ENCODE data around the gene DLG2. TPM values are rescaled to one million over a fixed set of nuclear protein-coding genes. Genes with fewer than 3 reads are reported as not detected.

The DLG2 gene
- total RNA-seq, 1 donor from 2014 or later = 6.7 TPM

DNA sequence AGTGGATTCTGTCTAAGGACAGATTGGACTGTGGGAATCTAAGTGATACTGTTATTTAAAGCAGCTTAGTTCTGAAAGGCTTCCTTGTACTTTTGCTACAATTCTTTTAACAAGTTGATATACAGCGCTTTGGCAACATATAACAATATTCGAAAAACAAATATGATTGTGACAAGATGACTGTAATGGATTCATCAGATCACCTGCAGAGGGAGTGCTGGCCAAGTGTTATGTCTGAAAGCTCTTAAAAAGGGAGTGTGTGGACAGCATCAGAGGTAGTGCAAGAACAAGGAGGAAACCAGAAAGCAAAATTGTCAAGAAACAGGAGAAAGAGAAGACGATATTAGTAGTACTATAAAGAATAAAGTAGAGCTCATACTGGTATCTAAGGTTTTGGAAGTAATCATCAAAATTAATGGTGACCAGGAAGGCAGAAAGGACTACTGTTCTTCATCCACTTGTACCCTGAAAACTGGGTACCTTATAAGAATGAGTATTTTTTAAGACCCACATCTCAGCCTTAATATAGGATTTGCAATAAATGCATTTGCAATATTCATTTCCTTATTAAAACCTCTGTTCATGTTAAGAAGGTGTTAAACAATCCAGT, 1229.0 kb downstream of the DLG2 start:
- H3K9me3 Mint-ChIP-seq = no peaks in the 10 kb centered on the region
- no peaks in the 10 kb centered on the region for H3K36me3 Mint-ChIP-seq
- H3K4me3 Mint-ChIP-seq = no peak overlapping the region
- no peak overlapping the region for H3K27ac Mint-ChIP-seq
- no peak for DNase-seq (ENCODE audit: low spot score in 2 of 2, unreplicated experiment in 2 of 2)
- no peaks in the 10 kb centered on the region for H3K27me3 Mint-ChIP-seq (ENCODE audit: low read depth)
- no peaks in the 10 kb centered on the region for H3K4me1 Mint-ChIP-seq
- TF ChIP-seq, protein P1, sequence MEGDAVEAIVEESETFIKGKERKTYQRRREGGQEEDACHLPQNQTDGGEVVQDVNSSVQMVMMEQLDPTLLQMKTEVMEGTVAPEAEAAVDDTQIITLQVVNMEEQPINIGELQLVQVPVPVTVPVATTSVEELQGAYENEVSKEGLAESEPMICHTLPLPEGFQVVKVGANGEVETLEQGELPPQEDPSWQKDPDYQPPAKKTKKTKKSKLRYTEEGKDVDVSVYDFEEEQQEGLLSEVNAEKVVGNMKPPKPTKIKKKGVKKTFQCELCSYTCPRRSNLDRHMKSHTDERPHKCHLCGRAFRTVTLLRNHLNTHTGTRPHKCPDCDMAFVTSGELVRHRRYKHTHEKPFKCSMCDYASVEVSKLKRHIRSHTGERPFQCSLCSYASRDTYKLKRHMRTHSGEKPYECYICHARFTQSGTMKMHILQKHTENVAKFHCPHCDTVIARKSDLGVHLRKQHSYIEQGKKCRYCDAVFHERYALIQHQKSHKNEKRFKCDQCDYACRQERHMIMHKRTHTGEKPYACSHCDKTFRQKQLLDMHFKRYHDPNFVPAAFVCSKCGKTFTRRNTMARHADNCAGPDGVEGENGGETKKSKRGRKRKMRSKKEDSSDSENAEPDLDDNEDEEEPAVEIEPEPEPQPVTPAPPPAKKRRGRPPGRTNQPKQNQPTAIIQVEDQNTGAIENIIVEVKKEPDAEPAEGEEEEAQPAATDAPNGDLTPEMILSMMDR (IDR thresholded peaks at IDR 0.05; ENCODE audit: unreplicated experiment) = no peak

GRCh38 chr11:84396521-84396920, 1230.6 kb downstream of the DLG2 start:
- Mint-ChIP-seq H3K27ac (no peak overlapping the region), H3K9me3 (no peaks in the 10 kb centered on the region), H3K4me1 (no peaks in the 10 kb centered on the region), H3K4me3 (no peak overlapping the region), H3K27me3 (ENCODE audit: low read depth) (no peaks in the 10 kb centered on the region), H3K36me3 (no peaks in the 10 kb centered on the region)
- TF ChIP-seq, protein P1 (IDR thresholded peaks at IDR 0.05; ENCODE audit: unreplicated experiment) = no peak
- DNase-seq (ENCODE audit: low spot score in 2 of 2, unreplicated experiment in 2 of 2) = no peak

DNA sequence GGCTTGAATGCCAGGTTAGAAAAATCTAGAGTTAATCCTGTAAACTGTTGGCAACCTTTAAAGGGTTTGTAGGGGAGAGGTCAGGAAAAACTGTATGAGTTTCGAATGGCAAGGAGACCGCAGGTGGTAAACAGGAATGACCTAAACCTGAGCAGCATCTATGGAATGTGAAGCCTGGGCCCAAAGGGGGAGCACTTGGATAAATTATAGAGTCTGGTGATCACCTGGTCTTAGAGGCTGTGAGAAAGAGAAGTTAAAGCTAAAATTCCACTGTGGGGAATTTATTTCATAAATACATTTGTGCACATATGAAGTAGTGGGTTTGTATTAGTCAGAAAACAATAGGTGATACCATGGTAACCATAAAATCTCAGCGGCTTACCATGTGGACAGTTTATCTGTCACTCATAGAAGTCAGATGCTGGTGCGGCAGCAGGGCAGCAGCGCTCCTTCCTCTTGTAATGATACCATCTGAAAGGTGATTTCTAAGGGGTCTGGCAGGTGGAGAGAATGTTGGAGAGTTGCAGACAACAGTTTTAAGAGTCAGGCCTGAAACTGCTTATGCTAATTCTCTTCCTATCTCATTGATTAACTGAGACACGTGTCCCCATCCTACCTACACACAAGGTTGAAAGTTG, 1236.6 kb downstream of the DLG2 start:
- no peaks in the 10 kb centered on the region for H3K27me3 Mint-ChIP-seq (ENCODE audit: low read depth)
- no peak overlapping the region for H3K27ac Mint-ChIP-seq

DNA sequence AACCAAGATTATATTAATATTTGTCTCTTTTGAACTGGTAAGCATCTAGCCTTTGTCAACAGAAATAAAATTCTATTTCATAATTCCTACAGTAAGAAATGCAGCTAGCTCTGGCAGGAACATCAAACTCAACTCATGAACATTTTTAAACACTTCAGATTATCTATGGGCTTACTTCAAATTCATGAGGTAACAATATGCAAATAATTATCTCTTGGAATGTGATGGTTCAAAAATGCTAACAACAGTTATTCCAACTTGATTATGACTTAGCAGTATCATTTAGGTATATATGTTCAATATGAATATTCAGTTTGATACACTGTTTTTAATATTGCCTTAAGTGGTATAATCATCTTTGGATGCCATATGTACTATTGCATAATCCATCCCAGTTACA, 1237.4 kb downstream of the DLG2 start:
- Mint-ChIP-seq H3K27me3 (ENCODE audit: low read depth) (no peaks in the 10 kb centered on the region), H3K9me3 (no peaks in the 10 kb centered on the region), H3K27ac (no peak overlapping the region), H3K4me1 (peaks cover 6% of the 10 kb centered on the region), H3K4me3 (no peak overlapping the region), H3K36me3 (no peaks in the 10 kb centered on the region)
- DNase-seq (ENCODE audit: low spot score in 2 of 2, unreplicated experiment in 2 of 2) = no peak
- TF ChIP-seq, protein P1 (IDR thresholded peaks at IDR 0.05; ENCODE audit: unreplicated experiment) = no peak

More for the DNA sequence above, 1236.6 kb downstream of the DLG2 start:
- no peak for DNase-seq (ENCODE audit: low spot score in 2 of 2, unreplicated experiment in 2 of 2)
- H3K4me1 Mint-ChIP-seq = peaks cover 6% of the 10 kb centered on the region
- no peak overlapping the region for H3K4me3 Mint-ChIP-seq
- H3K9me3 Mint-ChIP-seq = no peaks in the 10 kb centered on the region
- H3K36me3 Mint-ChIP-seq = no peaks in the 10 kb centered on the region
- TF ChIP-seq, protein P1 (IDR thresholded peaks at IDR 0.05; ENCODE audit: unreplicated experiment) = no peak

GRCh38 chr11:84384731-84385130, 1242.4 kb downstream of the DLG2 start:
- Mint-ChIP-seq H3K4me3 (no peak overlapping the region), H3K36me3 (no peaks in the 10 kb centered on the region), H3K27me3 (ENCODE audit: low read depth) (no peaks in the 10 kb centered on the region), H3K9me3 (no peaks in the 10 kb centered on the region), H3K4me1 (peaks cover 1% of the 10 kb centered on the region), H3K27ac (no peak overlapping the region)
- TF ChIP-seq, protein P1 (IDR thresholded peaks at IDR 0.05; ENCODE audit: unreplicated experiment) = peak; percentile 75
- peak in 1 of 2 experiments; percentile 54 for DNase-seq (ENCODE audit: low spot score in 2 of 2, unreplicated experiment in 2 of 2)

Measured in mesothelial cell of epicardium (in vitro differentiated cells).